ENCODE measurements around the gene RNASE11. TPM values are rescaled to one million over a fixed set of nuclear protein-coding genes. Genes with fewer than 3 reads are reported as not detected.

Gene RNASE11
- total and polyA plus RNA-seq, 4 donors, result not detected

GRCh38 chr14:20607617-20608016 lies 19.8 kb upstream of the RNASE11 start:
- Histone ChIP-seq H3K9ac (ENCODE audit: low read depth in 1 of 2, low read length in 2 of 2) (no peak overlapping the region), H3K27me3 (ENCODE audit: control insufficient read depth in 4 of 4, insufficient read depth in 4 of 4, low read length in 3 of 4) (no peaks in the 10 kb centered on the region), H3K36me3 (ENCODE audit: control insufficient read depth in 4 of 4, insufficient read depth in 3 of 4, low read depth in 1 of 4, low read length in 3 of 4) (no peaks in the 10 kb centered on the region), H3K27ac (ENCODE audit: low read depth in 1 of 2, low read length in 2 of 2) (no peak overlapping the region), H3K4me1 (ENCODE audit: control insufficient read depth in 4 of 4, insufficient read depth in 4 of 4, low read length in 3 of 4) (peaks cover 0 to 37% (median 13%) of the 10 kb centered on the region in 4 donors), H3K9me3 (ENCODE audit: control insufficient read depth in 4 of 4, low read length in 3 of 4) (no peaks in the 10 kb centered on the region), H3K4me3 (ENCODE audit: low read depth in 1 of 3, low read length in 3 of 3) (no peak overlapping the region)
- WGBS, result 61% methylated on average over 5 of the region's 5 CpGs
- TF ChIP-seq YY1 (IDR thresholded peaks at IDR 0.05) (no peak), EGR1 (IDR thresholded peaks at IDR 0.05; ENCODE audit: low read depth in 2 of 2) (no peak), RXRA (IDR thresholded peaks at IDR 0.05) (no peak), GABPA (IDR thresholded peaks at IDR 0.05 in 1 of 2, conservative IDR thresholded peaks at IDR 0.05 in 1 of 2) (no peak), HNF4A (conservative IDR thresholded peaks at IDR 0.05) (no peak), SP1 (IDR thresholded peaks at IDR 0.05) (no peak), CTCF (IDR thresholded peaks at IDR 0.05; ENCODE audit: low read depth, low read length, missing input control) (no peak), HNF4G (IDR thresholded peaks at IDR 0.05) (no peak), FOXA1 (IDR thresholded peaks at IDR 0.05) (no peak), FOXA2 (IDR thresholded peaks at IDR 0.05) (no peak), NR2F2 (IDR thresholded peaks at IDR 0.05) (no peak), TAF1 (conservative IDR thresholded peaks at IDR 0.05) (no peak), JUND (IDR thresholded peaks at IDR 0.05) (no peak), RAD21 (IDR thresholded peaks at IDR 0.05) (no peak)
- TF ChIP-seq, protein P1, sequence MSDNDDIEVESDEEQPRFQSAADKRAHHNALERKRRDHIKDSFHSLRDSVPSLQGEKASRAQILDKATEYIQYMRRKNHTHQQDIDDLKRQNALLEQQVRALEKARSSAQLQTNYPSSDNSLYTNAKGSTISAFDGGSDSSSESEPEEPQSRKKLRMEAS (IDR thresholded peaks at IDR 0.05), result no peak
- TF ChIP-seq, protein P2, sequence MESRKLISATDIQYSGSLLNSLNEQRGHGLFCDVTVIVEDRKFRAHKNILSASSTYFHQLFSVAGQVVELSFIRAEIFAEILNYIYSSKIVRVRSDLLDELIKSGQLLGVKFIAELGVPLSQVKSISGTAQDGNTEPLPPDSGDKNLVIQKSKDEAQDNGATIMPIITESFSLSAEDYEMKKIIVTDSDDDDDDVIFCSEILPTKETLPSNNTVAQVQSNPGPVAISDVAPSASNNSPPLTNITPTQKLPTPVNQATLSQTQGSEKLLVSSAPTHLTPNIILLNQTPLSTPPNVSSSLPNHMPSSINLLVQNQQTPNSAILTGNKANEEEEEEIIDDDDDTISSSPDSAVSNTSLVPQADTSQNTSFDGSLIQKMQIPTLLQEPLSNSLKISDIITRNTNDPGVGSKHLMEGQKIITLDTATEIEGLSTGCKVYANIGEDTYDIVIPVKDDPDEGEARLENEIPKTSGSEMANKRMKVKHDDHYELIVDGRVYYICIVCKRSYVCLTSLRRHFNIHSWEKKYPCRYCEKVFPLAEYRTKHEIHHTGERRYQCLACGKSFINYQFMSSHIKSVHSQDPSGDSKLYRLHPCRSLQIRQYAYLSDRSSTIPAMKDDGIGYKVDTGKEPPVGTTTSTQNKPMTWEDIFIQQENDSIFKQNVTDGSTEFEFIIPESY (IDR thresholded peaks at IDR 0.05), result no peak
- TF ChIP-seq, protein P3, sequence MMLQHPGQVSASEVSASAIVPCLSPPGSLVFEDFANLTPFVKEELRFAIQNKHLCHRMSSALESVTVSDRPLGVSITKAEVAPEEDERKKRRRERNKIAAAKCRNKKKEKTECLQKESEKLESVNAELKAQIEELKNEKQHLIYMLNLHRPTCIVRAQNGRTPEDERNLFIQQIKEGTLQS (IDR thresholded peaks at IDR 0.05), result no peak
- TF ChIP-seq, protein P4, sequence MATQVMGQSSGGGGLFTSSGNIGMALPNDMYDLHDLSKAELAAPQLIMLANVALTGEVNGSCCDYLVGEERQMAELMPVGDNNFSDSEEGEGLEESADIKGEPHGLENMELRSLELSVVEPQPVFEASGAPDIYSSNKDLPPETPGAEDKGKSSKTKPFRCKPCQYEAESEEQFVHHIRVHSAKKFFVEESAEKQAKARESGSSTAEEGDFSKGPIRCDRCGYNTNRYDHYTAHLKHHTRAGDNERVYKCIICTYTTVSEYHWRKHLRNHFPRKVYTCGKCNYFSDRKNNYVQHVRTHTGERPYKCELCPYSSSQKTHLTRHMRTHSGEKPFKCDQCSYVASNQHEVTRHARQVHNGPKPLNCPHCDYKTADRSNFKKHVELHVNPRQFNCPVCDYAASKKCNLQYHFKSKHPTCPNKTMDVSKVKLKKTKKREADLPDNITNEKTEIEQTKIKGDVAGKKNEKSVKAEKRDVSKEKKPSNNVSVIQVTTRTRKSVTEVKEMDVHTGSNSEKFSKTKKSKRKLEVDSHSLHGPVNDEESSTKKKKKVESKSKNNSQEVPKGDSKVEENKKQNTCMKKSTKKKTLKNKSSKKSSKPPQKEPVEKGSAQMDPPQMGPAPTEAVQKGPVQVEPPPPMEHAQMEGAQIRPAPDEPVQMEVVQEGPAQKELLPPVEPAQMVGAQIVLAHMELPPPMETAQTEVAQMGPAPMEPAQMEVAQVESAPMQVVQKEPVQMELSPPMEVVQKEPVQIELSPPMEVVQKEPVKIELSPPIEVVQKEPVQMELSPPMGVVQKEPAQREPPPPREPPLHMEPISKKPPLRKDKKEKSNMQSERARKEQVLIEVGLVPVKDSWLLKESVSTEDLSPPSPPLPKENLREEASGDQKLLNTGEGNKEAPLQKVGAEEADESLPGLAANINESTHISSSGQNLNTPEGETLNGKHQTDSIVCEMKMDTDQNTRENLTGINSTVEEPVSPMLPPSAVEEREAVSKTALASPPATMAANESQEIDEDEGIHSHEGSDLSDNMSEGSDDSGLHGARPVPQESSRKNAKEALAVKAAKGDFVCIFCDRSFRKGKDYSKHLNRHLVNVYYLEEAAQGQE (IDR thresholded peaks at IDR 0.05), result no peak
- no peak for DNase-seq (ENCODE audit: low spot score)

All from liver (tissue), 9 donors.